Esophagus squamous epithelium (tissue), 4 donors: ENCODE data around the gene RDH5.

Source experiments
- POLR2A ChIP-seq, 4 donors: fragments of 450-650 bp; IDR thresholded peaks; one replicate each; pipeline ENCODE4 v1.6.1; 2017; ENCODE audit warnings: antibody characterized with exemption in 4 of 4, mild to moderate bottlenecking in 4 of 4, moderate library complexity in 3 of 4
- TF ChIP-seq, protein P1 (sequence below), 6 experiments: fragments of 450-650 bp in 4 of 6; fragments of 200-600 bp in 2 of 6; sonication (generic) in 2 of 6; IDR thresholded peaks; one replicate each; pipeline ENCODE4 v1.5.1; 2016 to 2019; ENCODE audit warnings: antibody characterized with exemption in 6 of 6, mild to moderate bottlenecking in 4 of 6, moderate library complexity in 4 of 6

DNA sequence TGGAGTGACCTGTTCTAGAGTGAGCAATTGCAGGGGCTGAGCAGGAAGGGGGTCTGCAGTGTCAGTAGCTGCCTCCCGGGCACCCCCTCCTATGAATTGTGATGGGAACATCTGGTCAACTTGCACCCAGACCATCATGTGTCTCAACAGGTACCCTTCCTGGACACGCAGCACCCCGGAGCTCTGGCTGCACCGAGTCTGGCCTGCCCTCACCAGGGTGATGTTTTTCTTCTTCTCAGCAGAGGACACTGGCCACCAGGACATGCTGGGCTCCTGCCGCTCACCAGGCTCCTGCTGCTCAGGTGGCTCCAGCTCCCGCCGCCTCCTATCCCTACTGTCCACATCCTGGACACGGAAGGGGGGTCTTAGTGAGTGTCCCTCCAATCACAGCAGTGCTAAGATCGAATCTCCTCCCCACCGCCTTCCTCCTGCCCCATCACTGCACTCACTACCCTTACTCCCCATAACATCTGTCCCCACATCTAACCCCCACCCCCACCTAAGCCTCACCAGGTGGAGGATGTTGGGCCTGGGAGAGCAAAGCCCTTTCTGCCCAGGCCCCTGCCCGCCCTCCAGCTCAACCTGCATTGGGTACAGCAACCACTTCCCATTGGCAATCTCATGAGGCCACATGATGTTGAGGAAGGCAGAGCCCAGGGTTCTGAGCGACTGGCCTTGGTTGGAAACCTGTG is 27.4 kb upstream of the RDH5 start:
- TF ChIP-seq, protein P1, sequence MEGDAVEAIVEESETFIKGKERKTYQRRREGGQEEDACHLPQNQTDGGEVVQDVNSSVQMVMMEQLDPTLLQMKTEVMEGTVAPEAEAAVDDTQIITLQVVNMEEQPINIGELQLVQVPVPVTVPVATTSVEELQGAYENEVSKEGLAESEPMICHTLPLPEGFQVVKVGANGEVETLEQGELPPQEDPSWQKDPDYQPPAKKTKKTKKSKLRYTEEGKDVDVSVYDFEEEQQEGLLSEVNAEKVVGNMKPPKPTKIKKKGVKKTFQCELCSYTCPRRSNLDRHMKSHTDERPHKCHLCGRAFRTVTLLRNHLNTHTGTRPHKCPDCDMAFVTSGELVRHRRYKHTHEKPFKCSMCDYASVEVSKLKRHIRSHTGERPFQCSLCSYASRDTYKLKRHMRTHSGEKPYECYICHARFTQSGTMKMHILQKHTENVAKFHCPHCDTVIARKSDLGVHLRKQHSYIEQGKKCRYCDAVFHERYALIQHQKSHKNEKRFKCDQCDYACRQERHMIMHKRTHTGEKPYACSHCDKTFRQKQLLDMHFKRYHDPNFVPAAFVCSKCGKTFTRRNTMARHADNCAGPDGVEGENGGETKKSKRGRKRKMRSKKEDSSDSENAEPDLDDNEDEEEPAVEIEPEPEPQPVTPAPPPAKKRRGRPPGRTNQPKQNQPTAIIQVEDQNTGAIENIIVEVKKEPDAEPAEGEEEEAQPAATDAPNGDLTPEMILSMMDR (IDR thresholded peaks at IDR 0.05) = no peak
- TF ChIP-seq POLR2A (IDR thresholded peaks at IDR 0.05) = no peak
